ENCODE results near the gene DGKH.

DGKH gene

GRCh38 chr13:42164557-42165125 lies 116.2 kb downstream of the DGKH start:
- DNase-seq (ENCODE audit: low read depth) = no peak
- TF ChIP-seq CTCF (conservative IDR thresholded peaks at IDR 0.05; ENCODE audit: low read length) = no peak
- H3K4me3 ChIP-seq (ENCODE audit: low read length) = no peak overlapping the region

GRCh38 chr13:42168496-42168895 lies 120.0 kb downstream of the DGKH start:
- no peak for TF ChIP-seq CTCF (conservative IDR thresholded peaks at IDR 0.05; ENCODE audit: low read length)
- no peak for DNase-seq (ENCODE audit: low read depth)

DNA sequence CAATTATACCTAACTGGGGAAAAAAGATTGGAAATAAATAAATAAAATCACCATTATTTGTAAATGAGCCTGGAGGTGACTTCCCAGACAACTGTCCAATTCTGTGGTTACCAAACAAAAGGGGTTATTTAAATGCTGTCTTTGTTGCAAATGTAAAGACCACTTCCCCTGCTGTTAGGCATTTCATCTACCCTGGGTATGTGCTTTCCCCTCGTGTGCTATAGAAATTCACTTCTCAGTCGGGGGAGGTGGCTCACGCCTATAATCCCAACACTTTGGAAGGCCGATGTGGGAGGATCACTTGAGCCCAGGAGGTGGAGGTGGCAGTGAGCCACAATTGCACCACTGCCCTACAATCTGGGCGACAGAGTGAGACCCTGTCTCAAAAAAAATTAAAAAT lies 121.6 kb downstream of the DGKH start:
- no peak for TF ChIP-seq CTCF (conservative IDR thresholded peaks at IDR 0.05; ENCODE audit: low read length)
- DNase-seq (ENCODE audit: low read depth) = no peak
- H3K4me3 ChIP-seq (ENCODE audit: low read length) = no peak overlapping the region

More at GRCh38 chr13:42168496-42168895, 120.0 kb downstream of the DGKH start:
- no peak overlapping the region for H3K4me3 ChIP-seq (ENCODE audit: low read length)

DNA sequence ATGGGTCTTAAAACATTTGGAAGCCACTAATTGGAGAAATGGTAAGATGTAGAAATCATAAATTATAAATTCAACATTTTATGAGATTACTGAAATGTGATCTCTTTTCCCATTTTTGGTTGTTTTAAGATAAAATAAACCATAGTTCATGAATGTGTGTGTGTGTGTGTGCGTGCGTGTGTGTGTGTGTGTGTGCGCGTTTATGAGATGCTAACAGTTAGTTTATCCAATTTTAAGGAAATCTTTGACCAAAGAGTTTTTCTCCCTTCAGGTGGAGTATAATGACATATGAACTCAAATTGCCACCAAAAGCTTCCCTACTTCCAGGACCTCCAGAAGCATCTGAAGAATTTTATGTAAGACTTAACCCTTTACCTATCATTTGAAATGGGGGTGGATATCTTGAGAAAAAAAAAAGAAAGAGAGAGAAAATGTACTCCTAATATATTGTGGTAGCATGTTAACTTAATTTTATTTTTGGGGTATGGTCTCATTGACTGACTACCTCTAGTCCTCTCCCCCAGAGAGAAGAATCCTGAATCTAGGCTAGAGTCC lies 125.4 kb downstream of the DGKH start:
- H3K4me3 ChIP-seq (ENCODE audit: low read length) = no peak overlapping the region
- no peak for DNase-seq (ENCODE audit: low read depth)
- no peak for TF ChIP-seq CTCF (conservative IDR thresholded peaks at IDR 0.05; ENCODE audit: low read length)

GRCh38 chr13:42174344-42175162 lies 126.1 kb downstream of the DGKH start:
- no peak overlapping the region for H3K4me3 ChIP-seq (ENCODE audit: low read length)
- no peak for TF ChIP-seq CTCF (conservative IDR thresholded peaks at IDR 0.05; ENCODE audit: low read length)
- no peak for DNase-seq (ENCODE audit: low read depth)

DNA sequence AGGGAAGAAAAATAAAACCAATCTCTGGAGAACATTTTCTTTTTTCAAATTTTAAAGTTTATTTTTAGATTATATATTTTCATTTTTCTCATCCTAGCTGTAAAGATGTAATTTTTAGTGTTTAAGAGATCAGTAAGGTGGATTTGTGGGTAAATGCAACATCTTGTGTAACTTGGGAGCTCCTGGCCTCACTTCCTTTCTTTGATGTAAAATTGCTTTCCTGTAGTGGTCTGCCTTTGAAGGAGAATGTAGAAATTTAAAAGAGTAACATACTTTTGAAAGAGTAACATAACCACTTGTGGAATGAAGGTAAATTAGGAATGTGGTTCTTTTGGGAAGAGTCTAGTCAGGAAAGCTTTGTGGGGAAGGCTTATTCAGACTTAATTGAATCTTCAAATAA lies 127.8 kb downstream of the DGKH start:
- DNase-seq (ENCODE audit: low read depth) = no peak
- no peak overlapping the region for H3K4me3 ChIP-seq (ENCODE audit: low read length)
- TF ChIP-seq CTCF (conservative IDR thresholded peaks at IDR 0.05; ENCODE audit: low read length) = no peak

DNA sequence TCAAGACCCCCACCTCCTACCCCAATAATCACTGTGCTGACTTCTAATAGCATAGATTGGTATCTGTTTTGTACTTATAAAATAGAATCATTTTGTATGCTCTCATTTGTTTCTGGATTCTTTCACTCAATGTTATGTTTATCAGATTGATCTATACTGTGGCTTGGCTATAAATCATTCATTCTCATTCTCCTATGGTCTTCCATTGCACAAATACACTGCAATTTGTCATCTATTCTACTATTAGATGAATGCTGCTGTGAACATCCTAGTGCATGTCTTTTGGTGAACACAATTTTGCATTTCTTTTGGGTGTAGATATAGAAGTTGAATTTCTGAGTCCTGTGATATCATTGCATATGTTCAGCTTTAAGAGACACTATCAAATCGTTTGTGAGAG lies 128.7 kb downstream of the DGKH start:
- no peak for DNase-seq (ENCODE audit: low read depth)
- H3K4me3 ChIP-seq (ENCODE audit: low read length) = no peak overlapping the region
- TF ChIP-seq CTCF (conservative IDR thresholded peaks at IDR 0.05; ENCODE audit: low read length) = no peak
